ENCODE results near the gene PARD3B.

DNA sequence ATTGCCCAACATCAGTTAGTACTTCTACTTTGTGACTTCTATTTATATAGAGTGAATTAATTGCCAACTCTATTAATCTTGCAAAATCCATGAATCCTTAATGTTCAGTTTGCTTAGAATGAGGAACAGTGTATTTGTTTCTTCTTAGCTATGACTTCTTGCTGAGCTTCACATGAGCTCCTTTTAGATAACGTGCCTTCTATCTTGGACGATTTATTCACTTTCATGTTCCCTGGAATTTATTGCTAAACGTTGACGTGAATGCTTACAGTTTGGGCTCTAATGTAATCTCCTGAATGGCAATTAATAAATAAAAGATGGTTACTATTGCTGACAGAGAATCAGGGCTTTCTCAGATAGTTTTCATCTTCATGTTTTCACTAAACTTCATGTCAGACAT, 752.6 kb downstream of the PARD3B start:
- no peak for TF ChIP-seq POLR2A (IDR thresholded peaks at IDR 0.05; ENCODE audit: low read depth, low read length)
- TF ChIP-seq POLR2AphosphoS5 (IDR thresholded peaks at IDR 0.05; ENCODE audit: low read depth, low read length) = no peak

Data from GM12892 (cell line).